HepG2 (cell line): Measurements from ENCODE around the gene MC1R. TPM values are rescaled to one million over a fixed set of nuclear protein-coding genes. Genes with fewer than 3 reads are reported as not detected.

ENCODE experiments used
- IRX3 ChIP-seq: sonication (generic); formaldehyde crosslinking; IDR thresholded peaks from 2 replicates; pipeline ENCODE4 v1.8.1; 2023; ENCODE audit warnings: mild to moderate bottlenecking, low read depth, missing genetic modification reagents, borderline replicate concordance
- MEIS1 ChIP-seq: sonication (generic); formaldehyde crosslinking; IDR thresholded peaks from 2 replicates; pipeline ENCODE4 v1.9.0; 2021; ENCODE audit warnings: mild to moderate bottlenecking, missing genetic modification reagents, moderate library complexity, borderline replicate concordance
- POLR2AphosphoS5 ChIP-seq: IDR thresholded peaks from 2 replicates; pipeline ENCODE4 v1.6.1; 2012; ENCODE audit warnings: low read depth, low read length
- TBL1XR1 ChIP-seq: fragments of 150-350 bp; IDR thresholded peaks from 2 replicates; pipeline ENCODE4 v1.6.1; 2014; ENCODE audit warnings: borderline replicate concordance, low read length; ENCODE audit not compliant: partially characterized antibody
- ZNF607 ChIP-seq: sonication (generic); formaldehyde crosslinking; IDR thresholded peaks from 2 replicates; pipeline ENCODE4 v1.5.1; 2020; ENCODE audit warnings: missing genetic modification reagents, mild to moderate bottlenecking, borderline replicate concordance
- ZNF747 ChIP-seq: sonication (generic); formaldehyde crosslinking; IDR thresholded peaks from 2 replicates; pipeline ENCODE4 v1.8.1; 2023; ENCODE audit warnings: missing genetic modification reagents, mild to moderate bottlenecking, borderline replicate concordance
- polyA plus RNA-seq, 8 experiments: library from polyadenylated mRNA; depleted of rRNA in 3 of 8; stranded (reverse) in 7 of 8; unstranded in 1 of 8; fragments of >200 nt; fragmentation: Illumina TruSeq in 4 of 8; extraction: Trizol in 4 of 8; gene quantifications; 2 replicates each; pipeline versions ENCODE4 v1.2.1 to v1.2.3, GENCODE V29; 2011 to 2016; ENCODE audit warnings: low read depth in 4 of 8, missing spikeins in 1 of 8, mixed read lengths in 1 of 8; ENCODE audit not compliant: insufficient read depth in 1 of 8
- total RNA-seq, 5 experiments: library from RNA; depleted of rRNA; stranded (reverse); fragments of >200 nt; fragmentation: Illumina TruSeq; extraction: Trizol; gene quantifications; 2 replicates each; pipeline ENCODE4 v1.2.3, GENCODE V29; 2016; ENCODE audit warnings: low read depth in 1 of 5
- TF ChIP-seq, protein P1 (sequence below): sonication (generic); formaldehyde crosslinking; IDR thresholded peaks from 2 replicates; pipeline ENCODE4 v1.4.0; 2020; ENCODE audit warnings: missing genetic modification reagents, mild to moderate bottlenecking, borderline replicate concordance
- TF ChIP-seq, protein P2 (sequence below): sonication (generic); formaldehyde crosslinking; IDR thresholded peaks from 2 replicates; pipeline ENCODE4 v1.4.0; 2020; ENCODE audit warnings: missing genetic modification reagents
- TF ChIP-seq, protein P3 (sequence below): sonication (generic); formaldehyde crosslinking; IDR thresholded peaks from 2 replicates; pipeline ENCODE4 v1.5.0; 2020; ENCODE audit warnings: mild to moderate bottlenecking, missing genetic modification reagents

MC1R gene
- total and polyA plus RNA-seq, 2 of the 13 experiments (the other 11 are each of a cell fraction or from before 2014, with no cell fraction given), result 9.1 to 14.8 TPM

DNA sequence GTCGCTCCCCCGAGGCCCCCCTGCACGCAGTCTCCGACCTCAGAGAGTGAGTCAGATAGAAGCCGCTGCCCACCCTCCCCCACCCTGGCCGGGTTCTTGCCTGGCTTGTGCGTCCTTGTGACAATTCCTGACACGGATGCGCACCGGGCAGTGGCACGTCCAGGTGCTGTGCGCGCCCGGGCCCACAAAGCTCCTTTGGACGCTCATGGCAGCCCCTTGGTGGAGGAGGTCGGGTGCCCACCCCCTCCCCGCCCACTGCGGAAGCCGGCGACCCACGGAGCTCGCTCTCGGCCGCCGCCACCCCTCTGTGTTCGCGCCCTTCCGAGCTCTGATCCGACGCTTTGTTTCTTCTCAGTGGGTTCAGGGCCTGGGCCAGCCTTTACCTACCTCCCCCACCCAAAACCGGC is 3.8 kb downstream of the MC1R start (continued):
- TF ChIP-seq, protein P1, sequence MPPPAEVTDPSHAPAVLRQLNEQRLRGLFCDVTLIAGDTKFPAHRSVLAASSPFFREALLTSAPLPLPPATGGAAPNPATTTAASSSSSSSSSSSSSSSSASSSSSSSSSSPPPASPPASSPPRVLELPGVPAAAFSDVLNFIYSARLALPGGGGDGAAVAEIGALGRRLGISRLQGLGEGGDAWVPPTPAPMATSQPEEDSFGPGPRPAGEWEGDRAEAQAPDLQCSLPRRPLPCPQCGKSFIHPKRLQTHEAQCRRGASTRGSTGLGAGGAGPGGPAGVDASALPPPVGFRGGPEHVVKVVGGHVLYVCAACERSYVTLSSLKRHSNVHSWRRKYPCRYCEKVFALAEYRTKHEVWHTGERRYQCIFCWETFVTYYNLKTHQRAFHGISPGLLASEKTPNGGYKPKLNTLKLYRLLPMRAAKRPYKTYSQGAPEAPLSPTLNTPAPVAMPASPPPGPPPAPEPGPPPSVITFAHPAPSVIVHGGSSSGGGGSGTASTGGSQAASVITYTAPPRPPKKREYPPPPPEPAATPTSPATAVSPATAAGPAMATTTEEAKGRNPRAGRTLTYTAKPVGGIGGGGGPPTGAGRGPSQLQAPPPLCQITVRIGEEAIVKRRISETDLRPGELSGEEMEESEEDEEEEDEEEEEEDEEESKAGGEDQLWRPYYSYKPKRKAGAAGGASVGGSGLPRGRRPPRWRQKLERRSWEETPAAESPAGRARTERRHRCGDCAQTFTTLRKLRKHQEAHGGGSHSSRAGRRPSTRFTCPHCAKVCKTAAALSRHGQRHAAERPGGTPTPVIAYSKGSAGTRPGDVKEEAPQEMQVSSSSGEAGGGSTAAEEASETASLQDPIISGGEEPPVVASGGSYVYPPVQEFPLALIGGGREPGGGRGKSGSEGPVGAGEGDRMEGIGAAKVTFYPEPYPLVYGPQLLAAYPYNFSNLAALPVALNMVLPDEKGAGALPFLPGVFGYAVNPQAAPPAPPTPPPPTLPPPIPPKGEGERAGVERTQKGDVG (CRISPR knock-in tag), result no peak
- TF ChIP-seq MEIS1 (CRISPR knock-in tag) (no peak), ZNF747 (CRISPR knock-in tag) (no peak), POLR2AphosphoS5 (no peak), IRX3 (CRISPR knock-in tag) (no peak), TBL1XR1 (no peak), ZNF607 (CRISPR knock-in tag) (peak; percentile 20; the same call in 1 of the 2 replicates)
- TF ChIP-seq, protein P2, sequence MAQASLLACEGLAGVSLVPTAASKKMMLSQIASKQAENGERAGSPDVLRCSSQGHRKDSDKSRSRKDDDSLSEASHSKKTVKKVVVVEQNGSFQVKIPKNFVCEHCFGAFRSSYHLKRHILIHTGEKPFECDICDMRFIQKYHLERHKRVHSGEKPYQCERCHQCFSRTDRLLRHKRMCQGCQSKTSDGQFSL, result peak; percentile 5; the same call in 1 of the 2 replicates
- TF ChIP-seq, protein P3, sequence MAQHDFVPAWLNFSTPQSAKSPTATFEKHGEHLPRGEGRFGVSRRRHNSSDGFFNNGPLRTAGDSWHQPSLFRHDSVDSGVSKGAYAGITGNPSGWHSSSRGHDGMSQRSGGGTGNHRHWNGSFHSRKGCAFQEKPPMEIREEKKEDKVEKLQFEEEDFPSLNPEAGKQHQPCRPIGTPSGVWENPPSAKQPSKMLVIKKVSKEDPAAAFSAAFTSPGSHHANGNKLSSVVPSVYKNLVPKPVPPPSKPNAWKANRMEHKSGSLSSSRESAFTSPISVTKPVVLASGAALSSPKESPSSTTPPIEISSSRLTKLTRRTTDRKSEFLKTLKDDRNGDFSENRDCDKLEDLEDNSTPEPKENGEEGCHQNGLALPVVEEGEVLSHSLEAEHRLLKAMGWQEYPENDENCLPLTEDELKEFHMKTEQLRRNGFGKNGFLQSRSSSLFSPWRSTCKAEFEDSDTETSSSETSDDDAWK (CRISPR knock-in tag), result no peak
